ENCODE measurements around the gene PTPRO.

Gene PTPRO

DNA sequence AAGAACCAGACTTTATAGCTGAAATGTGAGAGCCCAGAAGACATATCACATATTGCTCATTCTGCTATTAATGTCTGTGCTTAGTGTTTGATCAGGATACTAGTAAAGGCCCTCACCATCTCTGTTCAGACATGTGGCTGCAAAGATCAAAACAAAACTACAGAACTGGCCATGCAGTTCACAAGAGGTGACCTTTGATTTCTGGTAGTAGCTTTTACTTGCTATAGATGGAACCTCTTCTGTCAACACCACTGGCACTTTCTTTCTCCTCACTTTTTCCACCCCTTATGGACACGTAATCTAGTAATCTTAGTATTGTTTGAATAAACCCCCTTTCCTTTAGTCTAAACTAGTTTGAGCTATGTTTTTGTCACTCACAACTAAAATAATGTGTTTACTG is 252.0 kb downstream of the PTPRO start:
- no peak for DNase-seq

GRCh38 chr12:15575671-15576541 is 253.6 kb downstream of the PTPRO start:
- DNase-seq: no peak

GRCh38 chr12:15580431-15580830 is 258.1 kb downstream of the PTPRO start:
- peak; percentile 5 for DNase-seq

DNA sequence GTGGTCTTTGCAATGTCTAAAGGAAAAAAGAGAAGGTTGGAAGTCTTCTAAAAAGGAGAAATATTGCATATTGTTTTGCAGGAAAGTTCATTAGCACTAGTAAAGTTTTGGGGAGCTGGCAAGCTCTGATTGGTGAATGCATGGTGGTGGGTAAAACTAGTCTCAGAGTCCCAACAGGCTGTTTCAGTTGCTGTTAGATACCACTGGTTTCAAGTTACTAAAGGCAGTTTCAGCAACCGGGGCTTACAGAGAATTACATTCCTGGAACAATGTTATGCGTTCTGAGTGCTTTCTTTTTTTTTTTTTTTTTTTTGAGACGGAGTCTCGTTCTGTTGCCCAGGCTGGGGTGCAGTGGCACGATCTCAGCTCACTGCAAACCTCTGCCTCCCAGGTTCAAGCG is 258.7 kb downstream of the PTPRO start:
- DNase-seq: no peak

DNA sequence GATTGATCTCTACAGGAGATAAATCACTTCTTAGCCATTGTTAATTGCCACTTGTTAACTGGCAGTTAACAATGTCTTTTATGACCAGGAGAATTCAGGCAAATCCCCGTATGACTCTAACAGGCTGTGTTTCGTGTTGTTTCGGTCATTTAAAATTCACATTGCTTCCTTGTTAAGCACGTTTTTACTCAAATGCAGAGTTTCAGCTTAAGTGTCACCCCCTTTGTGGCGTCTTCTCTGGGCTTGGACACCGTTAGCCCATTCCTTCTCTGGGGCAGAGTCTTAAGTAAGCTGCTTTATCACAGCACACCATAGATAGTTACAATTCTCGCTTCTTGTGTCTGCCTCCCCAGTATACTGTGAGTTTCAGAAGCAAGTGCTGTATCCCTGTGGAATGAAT is 261.5 kb downstream of the PTPRO start:
- no peak for DNase-seq

GRCh38 chr12:15584366-15585041 is 262.2 kb downstream of the PTPRO start:
- DNase-seq: peak; percentile 20

DNA sequence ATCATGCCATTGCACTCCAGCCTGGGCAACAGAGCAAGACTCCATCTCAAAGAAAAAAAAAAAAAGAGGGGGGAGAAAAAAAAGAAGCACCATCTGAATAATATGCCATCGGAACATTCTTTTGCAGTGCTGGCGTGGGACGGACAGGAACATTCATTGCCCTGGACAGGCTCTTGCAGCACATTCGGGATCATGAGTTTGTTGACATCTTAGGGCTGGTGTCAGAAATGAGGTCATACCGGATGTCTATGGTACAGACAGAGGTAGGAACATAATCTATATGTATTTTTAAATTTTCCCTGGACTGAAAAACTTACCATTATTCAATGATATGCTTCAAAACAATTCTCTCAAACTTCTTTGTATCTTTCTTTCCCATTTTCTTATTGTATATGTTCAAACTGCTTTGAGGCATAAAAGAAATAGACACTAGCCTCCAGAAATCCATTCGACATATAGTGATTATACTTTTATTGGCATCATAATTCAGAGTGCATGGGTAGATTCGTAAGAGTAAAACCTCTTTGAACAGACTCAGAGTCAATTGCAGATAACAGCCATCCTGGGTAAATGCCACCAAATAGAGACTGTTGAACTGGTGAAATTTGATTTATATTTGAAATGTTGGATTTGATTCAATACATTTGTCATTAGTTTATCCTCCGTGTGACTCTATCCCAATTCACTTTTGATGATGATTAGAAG is 267.2 kb downstream of the PTPRO start:
- DNase-seq: no peak

DNA sequence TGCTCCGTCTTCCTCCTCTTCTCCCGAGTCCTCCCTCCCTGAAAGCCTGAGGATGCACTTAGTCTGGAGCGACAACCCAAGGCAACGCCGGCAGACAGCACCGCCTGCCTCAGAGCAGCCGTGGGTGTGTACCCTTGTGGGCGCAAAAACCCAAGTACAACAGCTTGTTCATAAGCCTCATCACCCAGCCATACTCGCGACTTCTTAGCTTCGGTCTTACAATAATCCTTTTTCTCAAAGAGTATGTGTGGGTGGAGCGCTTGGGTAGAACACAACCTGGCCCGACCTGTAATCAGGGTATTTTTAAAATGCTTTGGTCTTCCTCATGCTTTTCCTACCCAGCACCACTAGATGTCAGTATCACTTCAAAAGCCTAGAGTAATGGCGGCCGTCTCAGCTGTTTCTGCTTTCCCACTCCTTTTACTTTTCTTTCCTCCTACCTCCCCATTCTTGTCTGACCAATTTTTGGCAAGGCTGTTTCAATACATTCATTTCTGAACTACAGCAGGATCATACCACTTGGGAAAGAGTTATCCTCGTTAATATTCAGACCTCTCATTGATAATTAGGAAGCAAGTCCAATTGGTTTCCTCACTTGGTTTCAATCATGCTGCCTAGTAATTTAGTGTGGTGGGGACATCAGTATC is 268.0 kb downstream of the PTPRO start:
- DNase-seq: peak; percentile 32

GRCh38 chr12:15591811-15592210 is 269.5 kb downstream of the PTPRO start:
- no peak for DNase-seq

- no peak for DNase-seq
These were observed 270.6 kb downstream of the PTPRO start for GRCh38 chr12:15592934-15593333.

GRCh38 chr12:15596174-15596573 is 273.9 kb downstream of the PTPRO start:
- no peak for DNase-seq

DNA sequence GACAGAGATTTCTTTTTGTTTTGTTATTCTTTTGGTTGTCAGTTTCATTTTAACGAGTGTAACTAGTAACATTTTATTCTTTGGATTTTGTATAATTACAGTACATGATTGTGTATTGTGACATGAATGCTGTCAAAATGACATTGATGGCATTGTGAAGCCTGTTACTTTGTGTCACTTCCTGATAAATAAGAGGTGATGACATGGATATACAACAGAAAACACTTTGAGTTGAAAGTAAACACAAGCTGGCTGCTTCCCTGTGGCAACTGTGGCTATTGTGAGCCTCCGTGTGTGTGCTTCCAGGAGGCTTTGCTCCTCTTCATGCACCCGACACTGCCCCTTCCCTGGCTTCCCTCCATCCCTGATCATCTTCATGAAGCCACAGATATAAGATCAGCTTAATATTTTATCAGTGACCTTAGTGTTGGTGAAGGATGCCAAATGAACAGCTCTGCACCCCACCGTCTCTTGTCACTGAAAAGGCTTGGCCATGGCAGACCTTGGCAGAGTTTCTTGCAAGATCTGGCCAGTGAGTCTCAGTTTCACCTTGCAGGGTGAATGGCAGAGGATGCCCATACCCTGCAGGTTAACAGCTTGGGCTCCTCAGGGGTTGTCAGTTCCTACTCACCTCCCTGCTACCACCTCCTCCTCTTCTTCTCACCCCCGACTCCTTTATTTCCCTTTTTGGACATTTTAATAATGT is 275.0 kb downstream of the PTPRO start:
- DNase-seq: no peak

GRCh38 chr12:15599266-15600037 is 277.1 kb downstream of the PTPRO start:
- DNase-seq: no peak

GRCh38 chr12:15600223-15600935 is 278.1 kb downstream of the PTPRO start:
- no peak for DNase-seq

- DNase-seq: no peak
These were observed 279.0 kb downstream of the PTPRO start for GRCh38 chr12:15601210-15601800.

- DNase-seq: no peak
These were observed 279.9 kb downstream of the PTPRO start for GRCh38 chr12:15602051-15602672.

DNA sequence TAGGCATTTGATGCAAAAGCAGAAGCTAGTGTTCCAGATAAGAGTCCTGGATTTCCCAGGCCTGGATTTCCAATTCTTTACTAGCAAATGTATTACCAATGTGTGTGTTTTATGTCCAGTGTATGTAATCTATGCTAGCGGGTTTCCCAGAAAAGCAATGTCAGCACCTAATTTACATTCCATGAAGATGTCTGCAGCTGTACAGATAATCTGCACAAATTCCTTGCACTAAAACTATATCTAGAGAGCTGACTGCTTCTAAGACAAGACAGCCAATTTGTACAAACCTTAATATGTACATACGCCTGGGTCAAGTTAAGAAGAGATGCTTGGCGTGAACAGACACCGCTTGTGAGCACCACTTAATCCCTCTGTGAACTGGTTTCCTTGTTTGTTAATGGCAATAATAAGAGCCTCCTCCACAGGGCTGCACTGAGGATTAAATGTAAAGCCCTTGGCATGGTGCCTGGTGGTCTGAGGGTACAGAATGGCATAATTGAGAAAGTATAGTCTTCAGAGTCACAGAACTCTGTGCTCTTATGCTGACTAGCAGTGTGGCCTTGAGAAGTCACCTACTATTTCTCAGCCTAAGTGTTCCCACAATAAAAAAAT is 281.3 kb downstream of the PTPRO start:
- DNase-seq: no peak

GRCh38 chr12:15605881-15606590 is 283.7 kb downstream of the PTPRO start:
- DNase-seq: no peak

- DNase-seq: no peak
These were observed 286.1 kb downstream of the PTPRO start for GRCh38 chr12:15608406-15608805.
